NCI-H446 (cell line): ENCODE data around the gene RNPEPL1.

Experiments used
- DNase-seq, 2 experiments: peaks; one replicate each; lab custom pipeline; 2025; lab: John Stamatoyannopoulos, UW

RNPEPL1 gene

DNA sequence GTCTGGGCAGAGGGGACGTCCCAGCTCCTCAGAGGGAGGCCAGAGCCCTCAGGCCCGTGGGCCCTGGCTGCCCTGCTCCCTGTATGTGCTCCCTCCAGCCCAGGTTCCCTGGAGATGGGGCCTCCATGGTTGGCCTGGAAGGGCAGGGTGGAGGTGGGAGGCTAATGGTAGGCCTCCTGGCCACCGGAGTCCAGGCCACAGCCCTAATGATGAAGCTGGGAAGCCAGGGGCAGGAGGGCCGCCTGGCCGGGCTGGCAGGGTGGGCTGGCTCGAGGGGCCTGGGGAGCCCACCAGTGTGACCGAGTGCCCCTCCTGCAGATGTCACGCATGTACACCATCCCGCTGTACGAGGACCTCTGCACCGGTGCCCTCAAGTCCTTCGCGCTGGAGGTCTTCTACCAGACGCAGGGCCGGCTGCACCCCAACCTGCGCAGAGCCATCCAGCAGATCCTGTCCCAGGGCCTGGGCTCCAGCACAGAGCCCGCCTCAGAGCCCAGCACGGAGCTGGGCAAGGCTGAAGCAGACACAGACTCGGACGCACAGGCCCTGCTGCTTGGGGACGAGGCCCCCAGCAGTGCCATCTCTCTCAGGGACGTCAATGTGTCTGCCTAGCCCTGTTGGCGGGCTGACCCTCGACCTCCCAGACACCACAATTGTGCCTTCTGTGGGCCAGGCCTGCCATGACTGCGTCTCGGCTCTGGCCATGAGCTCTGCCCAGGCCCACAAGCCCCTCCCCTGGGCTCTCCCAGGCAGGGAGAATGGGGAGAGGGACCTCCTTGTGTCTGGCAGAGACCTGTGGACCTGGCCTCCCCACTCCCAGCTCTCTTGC lies 9.2 kb downstream of the RNPEPL1 start:
- DNase-seq, result no peak

GRCh38 chr2:240578110-240578450 lies 9.8 kb downstream of the RNPEPL1 start:
- DNase-seq, result no peak

GRCh38 chr2:240578488-240578887 lies 10.2 kb downstream of the RNPEPL1 start:
- DNase-seq, result no peak

GRCh38 chr2:240579071-240579762 lies 10.9 kb downstream of the RNPEPL1 start:
- DNase-seq, result no peak

GRCh38 chr2:240579771-240580614 lies 11.7 kb downstream of the RNPEPL1 start:
- peak in 1 of 2 experiments; percentile 6 for DNase-seq

- no peak for DNase-seq
Measured at GRCh38 chr2:240581811-240582210, 13.5 kb downstream of the RNPEPL1 start.

DNA sequence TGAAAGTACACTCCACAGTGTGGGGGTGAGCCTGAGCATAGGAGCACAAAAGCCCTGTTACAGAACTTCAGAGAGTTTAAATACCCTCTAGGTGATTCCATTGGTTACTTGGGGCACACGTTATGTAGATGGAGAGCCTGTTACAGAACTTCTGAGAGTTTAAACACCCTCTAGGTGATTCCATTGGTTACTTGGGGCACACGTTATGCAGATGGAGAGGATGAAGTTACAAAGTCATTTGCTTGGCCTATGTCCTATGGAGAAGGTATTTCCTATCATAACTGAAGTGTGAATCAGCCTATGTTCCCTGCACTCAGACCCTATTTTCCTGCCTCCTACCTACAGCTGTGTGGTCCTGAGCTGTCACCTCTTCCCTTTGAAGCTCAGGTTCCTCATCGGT lies 14.5 kb downstream of the RNPEPL1 start:
- DNase-seq, result no peak

GRCh38 chr2:240583774-240584173 lies 15.5 kb downstream of the RNPEPL1 start:
- DNase-seq, result no peak

- DNase-seq, result peak; percentile 25 to 90
Measured at GRCh38 chr2:240584486-240585031, 16.3 kb downstream of the RNPEPL1 start.

- no peak for DNase-seq
Measured at GRCh38 chr2:240585101-240585500, 16.8 kb downstream of the RNPEPL1 start.

GRCh38 chr2:240585681-240586197 lies 17.5 kb downstream of the RNPEPL1 start:
- no peak for DNase-seq

GRCh38 chr2:240586198-240586918 lies 18.1 kb downstream of the RNPEPL1 start, which contains the start of gene CAPN10:
CAPN10 (plus strand) TSS chr2:240586734; CDS start chr2:240586912, 178 bp downstream.
- peak; percentile 83 to 95 for DNase-seq

- peak in 1 of 2 experiments; percentile 13 for DNase-seq
Measured at GRCh38 chr2:240586919-240587800, 18.9 kb downstream of the RNPEPL1 start.

DNA sequence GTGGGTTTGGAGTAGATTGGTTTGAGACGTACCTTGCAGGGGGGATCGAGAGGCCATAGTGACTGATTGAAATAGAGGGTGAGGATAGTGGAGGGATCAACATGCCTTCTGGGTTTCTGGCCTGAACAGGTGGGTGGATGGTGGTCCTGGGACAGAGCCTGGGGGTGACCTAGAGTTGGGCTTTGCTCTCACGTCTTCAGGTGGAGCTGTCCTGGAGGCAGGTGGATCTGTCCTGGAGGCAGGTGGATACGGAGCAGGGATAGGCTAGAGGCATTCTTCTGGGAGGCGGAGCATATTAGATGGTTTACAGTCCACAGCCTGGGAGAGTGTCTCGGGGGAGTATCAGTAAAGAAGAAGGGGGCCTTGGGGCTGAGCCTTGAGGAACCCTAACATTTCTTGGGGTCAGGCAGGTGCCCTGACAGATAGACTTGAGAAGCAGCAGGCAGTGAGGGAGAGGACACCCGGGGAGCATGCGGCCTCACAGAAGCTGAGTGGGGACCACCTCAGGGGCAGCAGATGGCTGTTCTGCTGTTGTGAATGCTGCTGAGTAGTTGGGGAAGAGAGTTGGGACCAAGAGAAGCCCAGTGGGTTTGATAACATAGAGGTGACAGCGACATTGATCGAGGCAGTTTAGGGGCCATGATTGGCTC lies 19.8 kb downstream of the RNPEPL1 start:
- DNase-seq, result no peak

DNA sequence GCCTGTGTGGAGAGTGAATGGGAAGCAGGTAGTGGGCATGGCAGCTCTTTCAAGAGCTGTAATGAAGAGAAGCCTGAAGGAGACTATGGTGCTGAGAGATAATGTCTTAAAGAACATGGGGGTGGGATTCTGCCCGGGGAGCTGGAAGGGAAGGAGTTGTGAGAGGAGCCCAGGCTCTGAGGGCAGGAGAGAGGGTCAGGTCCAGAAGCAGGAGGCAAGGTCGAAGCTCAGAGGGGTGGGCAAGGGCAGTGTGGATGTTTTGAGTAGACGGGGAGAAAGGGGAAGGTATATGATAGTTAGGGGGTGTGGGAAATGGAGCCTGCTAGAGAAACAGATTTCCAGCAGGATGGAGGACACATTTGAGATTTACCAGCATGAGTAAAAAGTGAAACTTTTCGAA lies 20.4 kb downstream of the RNPEPL1 start:
- no peak for DNase-seq

DNA sequence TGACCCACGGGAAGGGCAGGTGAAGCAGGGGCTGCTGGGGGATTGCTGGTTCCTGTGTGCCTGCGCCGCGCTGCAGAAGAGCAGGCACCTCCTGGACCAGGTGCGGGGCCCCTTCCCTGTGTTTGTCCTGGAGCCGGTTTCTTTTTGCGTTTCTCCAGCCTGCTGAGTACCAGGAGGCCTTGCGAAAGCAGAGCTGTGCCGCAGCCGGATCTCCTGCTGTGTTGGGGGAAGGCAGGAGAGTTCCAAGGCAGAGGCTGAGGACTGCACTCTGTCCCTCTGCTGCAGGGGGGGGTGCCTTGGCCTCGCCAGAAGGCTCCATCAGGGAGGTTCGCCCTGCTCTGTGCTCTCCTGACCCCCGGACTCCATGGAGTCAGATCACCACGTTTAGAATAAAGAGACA lies 21.1 kb downstream of the RNPEPL1 start:
- no peak for DNase-seq

DNA sequence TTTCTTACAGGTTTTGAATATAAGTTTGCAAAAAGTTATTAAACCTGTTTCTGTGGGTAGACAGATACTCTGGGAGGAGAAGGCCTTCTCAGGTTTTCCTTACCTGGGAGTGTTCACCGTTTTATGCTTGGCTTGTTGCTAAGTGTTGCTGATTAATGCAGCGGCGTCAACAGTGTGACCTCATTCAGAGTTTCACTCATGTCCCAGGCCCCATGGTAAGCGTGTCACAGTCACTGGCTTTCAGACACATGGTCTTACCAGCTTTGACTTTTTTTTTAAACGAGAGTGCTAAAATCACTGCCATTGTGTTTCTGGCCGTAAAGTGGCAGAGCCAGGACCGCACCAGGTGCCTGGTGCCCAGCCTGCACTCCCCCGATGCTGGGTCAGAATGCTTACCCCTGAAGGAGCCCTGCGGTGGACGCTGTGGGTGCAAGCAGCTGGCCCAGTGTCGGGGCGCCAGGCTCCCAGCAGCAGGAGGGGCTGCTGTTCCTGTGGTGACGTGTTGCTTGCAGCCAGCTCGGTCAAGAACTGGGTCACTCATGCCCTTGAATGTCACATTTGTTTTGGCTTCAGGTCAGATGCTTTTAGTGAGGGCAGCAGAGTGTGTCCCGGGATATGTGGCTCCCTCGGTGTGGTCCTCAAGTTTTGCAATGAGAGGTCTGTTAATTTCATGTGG lies 21.7 kb downstream of the RNPEPL1 start:
- no peak for DNase-seq

DNA sequence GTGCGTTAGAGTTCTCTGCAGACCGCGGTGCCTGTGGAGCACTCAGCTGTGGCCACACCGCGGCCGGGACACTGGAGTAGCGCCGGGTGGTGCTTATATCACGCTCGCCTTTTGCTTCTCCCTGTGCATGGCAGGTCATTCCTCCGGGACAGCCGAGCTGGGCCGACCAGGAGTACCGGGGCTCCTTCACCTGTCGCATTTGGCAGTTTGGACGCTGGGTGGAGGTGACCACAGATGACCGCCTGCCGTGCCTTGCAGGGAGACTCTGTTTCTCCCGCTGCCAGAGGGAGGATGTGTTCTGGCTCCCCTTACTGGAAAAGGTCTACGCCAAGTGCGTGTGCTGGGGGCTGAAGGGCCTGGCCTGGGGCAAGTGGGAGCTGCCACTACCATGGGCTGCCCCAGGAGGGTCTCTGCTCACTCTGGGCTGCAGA lies 22.4 kb downstream of the RNPEPL1 start:
- DNase-seq, result no peak

- DNase-seq, result no peak
Measured at GRCh38 chr2:240591226-240591625, 22.9 kb downstream of the RNPEPL1 start.
